Measurements from ENCODE around the gene ATP11B.

ATP11B gene

GRCh38 chr3:182909318-182910040 lies 116.2 kb downstream of the ATP11B start:
- no peak for DNase-seq (ENCODE audit: low read depth in 2 of 2)

GRCh38 chr3:182910936-182911781 lies 117.9 kb downstream of the ATP11B start:
- no peak for DNase-seq (ENCODE audit: low read depth in 2 of 2)

GRCh38 chr3:182911782-182912111 lies 118.4 kb downstream of the ATP11B start:
- no peak for DNase-seq (ENCODE audit: low read depth in 2 of 2)

GRCh38 chr3:182912474-182912873 lies 119.2 kb downstream of the ATP11B start:
- no peak for DNase-seq (ENCODE audit: low read depth in 2 of 2)

- DNase-seq (ENCODE audit: low read depth in 2 of 2), result no peak
Measured at GRCh38 chr3:182913889-182914288, 120.6 kb downstream of the ATP11B start.

GRCh38 chr3:182914341-182914740 lies 121.0 kb downstream of the ATP11B start:
- no peak for DNase-seq (ENCODE audit: low read depth in 2 of 2)

GRCh38 chr3:182917134-182917533 lies 123.8 kb downstream of the ATP11B start:
- no peak for DNase-seq (ENCODE audit: low read depth in 2 of 2)

GRCh38 chr3:182919866-182920357 lies 126.6 kb downstream of the ATP11B start:
- DNase-seq (ENCODE audit: low read depth in 2 of 2), result no peak

GRCh38 chr3:182920515-182921084 lies 127.3 kb downstream of the ATP11B start:
- DNase-seq (ENCODE audit: low read depth in 2 of 2), result no peak

GRCh38 chr3:182921665-182922355 lies 128.5 kb downstream of the ATP11B start:
- DNase-seq (ENCODE audit: low read depth in 2 of 2), result no peak

GRCh38 chr3:182925330-182925943 lies 132.1 kb downstream of the ATP11B start:
- DNase-seq (ENCODE audit: low read depth in 2 of 2), result no peak

GRCh38 chr3:182925944-182926337 lies 132.6 kb downstream of the ATP11B start:
- DNase-seq (ENCODE audit: low read depth in 2 of 2), result no peak

- DNase-seq (ENCODE audit: low read depth in 2 of 2), result no peak
Measured at GRCh38 chr3:182935803-182936202, 142.5 kb downstream of the ATP11B start.

GRCh38 chr3:182936239-182936917 lies 143.1 kb downstream of the ATP11B start:
- DNase-seq (ENCODE audit: low read depth in 2 of 2), result no peak

GRCh38 chr3:182936918-182937285 lies 143.6 kb downstream of the ATP11B start:
- DNase-seq (ENCODE audit: low read depth in 2 of 2), result no peak

- no peak for DNase-seq (ENCODE audit: low read depth in 2 of 2)
Measured at GRCh38 chr3:182937293-182938051, 144.2 kb downstream of the ATP11B start.

GRCh38 chr3:182940266-182940808 lies 147.0 kb downstream of the ATP11B start:
- DNase-seq (ENCODE audit: low read depth in 2 of 2), result no peak

GRCh38 chr3:182941719-182942118 lies 148.4 kb downstream of the ATP11B start:
- DNase-seq (ENCODE audit: low read depth in 2 of 2), result no peak

GRCh38 chr3:182947888-182948287 lies 154.6 kb downstream of the ATP11B start:
- DNase-seq (ENCODE audit: low read depth in 2 of 2), result no peak

- no peak for DNase-seq (ENCODE audit: low read depth in 2 of 2)
Measured at GRCh38 chr3:182948305-182948704, 155.0 kb downstream of the ATP11B start.

Data from stimulated activated CD8-positive, alpha-beta memory T cell treated with anti-CD3 and anti-CD28 coated beads, Interleukin-15, amount 100 ng/mL, for 48 hours (primary cell).